Measurements from ENCODE around the gene CDX2.

CDX2 gene

DNA sequence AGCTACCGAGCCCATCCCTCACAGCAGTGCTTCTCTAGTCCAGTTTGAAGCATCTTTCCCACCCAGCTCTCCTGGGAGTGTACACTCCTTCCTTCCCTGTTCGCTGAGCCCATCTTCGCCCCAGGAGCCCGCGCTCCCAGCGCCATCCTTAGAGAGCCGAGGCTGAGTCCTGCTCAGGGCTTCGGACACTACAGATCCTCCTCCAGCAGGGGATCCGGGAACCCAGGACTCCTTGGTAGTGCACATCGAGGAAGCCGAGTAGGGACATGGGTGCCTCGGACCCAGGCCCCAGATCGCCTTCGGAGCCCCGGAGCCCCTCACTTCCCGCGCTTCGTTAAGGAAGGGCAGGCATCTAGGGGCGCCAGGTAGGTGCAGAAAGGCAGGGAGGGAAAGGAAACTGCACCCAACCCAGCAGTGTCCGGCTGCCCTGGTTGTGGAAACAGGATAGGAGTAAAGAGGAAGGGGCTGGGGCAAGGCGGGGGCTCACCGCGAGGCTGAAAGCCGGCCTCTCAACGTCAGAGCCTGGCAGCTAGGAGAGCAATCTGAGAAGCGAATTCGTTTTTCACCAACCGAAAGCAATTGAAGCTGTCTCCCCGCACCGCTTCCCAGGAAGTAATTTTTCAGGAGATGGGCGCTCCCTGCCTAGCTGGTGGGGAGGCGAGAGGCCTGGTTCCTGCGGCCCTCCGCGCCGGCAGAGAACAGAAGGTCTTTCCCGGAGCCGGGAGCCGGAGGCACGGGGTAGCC, 48.3 kb downstream of the CDX2 start:
- Histone ChIP-seq H3K9me3 (ENCODE audit: control insufficient read depth in 2 of 2, low read length in 2 of 2) (no peaks in the 10 kb centered on the region), H3K9ac (ENCODE audit: low read length in 2 of 2) (no peak overlapping the region), H3K27ac (ENCODE audit: low read length) (no peak overlapping the region), H3K4me3 (ENCODE audit: low read length in 2 of 2) (peak overlapping the region; percentile 54 to 68), H3K27me3 (ENCODE audit: control insufficient read depth in 1 of 2, insufficient read depth in 2 of 2, low read length in 2 of 2) (peaks cover 74 to 91% of the 10 kb centered on the region in 2 donors), H3K4me1 (ENCODE audit: control insufficient read depth, insufficient read depth, low read length) (peaks cover 42% of the 10 kb centered on the region), H3K36me3 (ENCODE audit: control insufficient read depth in 2 of 2, insufficient read depth in 2 of 2, low read length in 2 of 2) (no peaks in the 10 kb centered on the region)

GRCh38 chr13:27919934-27920676, 49.0 kb downstream of the CDX2 start, which contains the start of gene PDX1:
Gene PDX1 (plus strand): TSS chr13:27920000. CDS start chr13:27920139, 139 bp downstream.
- H3K27ac ChIP-seq (ENCODE audit: low read length): no peak within 1 kb of the TSS
- no peaks in the 10 kb centered on the region for H3K36me3 ChIP-seq (ENCODE audit: control insufficient read depth in 2 of 2, insufficient read depth in 2 of 2, low read length in 2 of 2)
- H3K4me1 ChIP-seq (ENCODE audit: control insufficient read depth, insufficient read depth, low read length): peaks cover 42% of the 10 kb centered on the region
- no peak within 1 kb of the TSS for H3K9ac ChIP-seq (ENCODE audit: low read length in 2 of 2)
- H3K4me3 ChIP-seq (ENCODE audit: low read length in 2 of 2): peak within 1 kb of the TSS; percentile 54 to 68
- H3K27me3 ChIP-seq (ENCODE audit: control insufficient read depth in 1 of 2, insufficient read depth in 2 of 2, low read length in 2 of 2): peaks cover 77 to 93% of the 10 kb centered on the region in 2 donors
- no peaks in the 10 kb centered on the region for H3K9me3 ChIP-seq (ENCODE audit: control insufficient read depth in 2 of 2, low read length in 2 of 2)

DNA sequence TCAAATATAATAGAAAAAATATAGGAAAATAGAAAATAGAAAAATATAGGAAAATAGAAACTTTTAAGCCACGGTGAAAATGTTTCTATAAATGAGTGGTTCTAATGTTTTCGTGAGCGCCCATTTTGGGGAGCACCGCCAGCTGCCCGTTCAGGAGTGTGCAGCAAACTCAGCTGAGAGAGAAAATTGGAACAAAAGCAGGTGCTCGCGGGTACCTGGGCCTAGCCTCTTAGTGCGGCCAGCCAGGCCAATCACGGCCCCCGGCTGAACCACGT, 49.5 kb downstream of the CDX2 start:
- Histone ChIP-seq H3K9ac (ENCODE audit: low read length in 2 of 2) (no peak overlapping the region), H3K27ac (ENCODE audit: low read length) (no peak overlapping the region), H3K27me3 (ENCODE audit: control insufficient read depth in 1 of 2, insufficient read depth in 2 of 2, low read length in 2 of 2) (peaks cover 77 to 93% of the 10 kb centered on the region in 2 donors), H3K4me1 (ENCODE audit: control insufficient read depth, insufficient read depth, low read length) (peaks cover 42% of the 10 kb centered on the region), H3K36me3 (ENCODE audit: control insufficient read depth in 2 of 2, insufficient read depth in 2 of 2, low read length in 2 of 2) (no peaks in the 10 kb centered on the region), H3K4me3 (ENCODE audit: low read length in 2 of 2) (peak overlapping the region in 1 of 2 donors; percentile 68), H3K9me3 (ENCODE audit: control insufficient read depth in 2 of 2, low read length in 2 of 2) (no peaks in the 10 kb centered on the region)

- Histone ChIP-seq H3K4me3 (ENCODE audit: low read length in 2 of 2) (no peak overlapping the region), H3K4me1 (ENCODE audit: control insufficient read depth, insufficient read depth, low read length) (peaks cover 39% of the 10 kb centered on the region), H3K9ac (ENCODE audit: low read length in 2 of 2) (no peak overlapping the region), H3K27ac (ENCODE audit: low read length) (no peak overlapping the region), H3K27me3 (ENCODE audit: control insufficient read depth in 1 of 2, insufficient read depth in 2 of 2, low read length in 2 of 2) (peaks cover 78 to 89% of the 10 kb centered on the region in 2 donors), H3K9me3 (ENCODE audit: control insufficient read depth in 2 of 2, low read length in 2 of 2) (no peaks in the 10 kb centered on the region), H3K36me3 (ENCODE audit: control insufficient read depth in 2 of 2, insufficient read depth in 2 of 2, low read length in 2 of 2) (no peaks in the 10 kb centered on the region)
Observed at GRCh38 chr13:27918918-27919658, 50.0 kb downstream of the CDX2 start.

DNA sequence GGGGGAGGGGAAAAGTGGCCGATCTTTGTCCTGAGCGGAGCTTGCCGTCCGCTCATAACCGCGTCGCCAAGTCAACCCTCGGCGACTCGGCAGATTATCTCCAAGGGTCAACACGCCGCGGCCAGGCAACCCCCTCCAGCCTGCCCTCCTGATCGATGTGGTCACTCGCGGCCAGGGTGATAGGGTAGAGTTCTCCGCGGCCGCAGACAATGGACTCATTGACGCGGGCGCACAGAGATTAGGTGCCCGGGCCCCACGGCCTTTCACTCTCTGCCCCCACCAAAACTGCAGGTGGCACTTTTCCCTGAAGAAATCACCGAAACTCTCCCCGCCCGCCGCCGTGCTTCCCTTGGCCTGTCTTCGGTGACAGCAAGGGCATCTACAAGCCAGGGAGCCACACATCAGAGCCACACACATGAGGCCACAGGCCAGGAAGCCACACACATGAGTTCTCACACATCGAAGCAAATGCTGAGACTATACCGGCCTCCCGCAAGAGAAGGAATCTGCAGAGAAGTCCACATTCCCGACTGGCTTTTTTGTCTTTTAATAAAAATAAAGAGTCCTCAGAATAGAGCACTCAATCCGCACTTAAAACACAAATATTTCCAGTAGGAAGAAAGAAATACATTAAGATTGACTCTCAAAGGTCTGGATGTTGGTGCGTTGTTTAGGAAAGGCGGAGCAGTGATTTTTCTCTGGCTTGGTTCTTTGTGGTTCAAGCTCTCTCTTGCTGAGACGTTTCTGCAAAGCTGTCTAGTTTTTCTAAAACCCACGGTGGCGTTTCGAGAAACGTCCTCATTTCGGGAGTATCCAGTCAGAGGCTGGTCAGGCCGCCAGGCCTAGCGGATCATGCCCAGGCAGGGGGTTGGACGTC, 50.8 kb downstream of the CDX2 start:
- Histone ChIP-seq H3K9me3 (ENCODE audit: control insufficient read depth in 2 of 2, low read length in 2 of 2) (no peaks in the 10 kb centered on the region), H3K4me1 (ENCODE audit: control insufficient read depth, insufficient read depth, low read length) (peaks cover 38% of the 10 kb centered on the region), H3K36me3 (ENCODE audit: control insufficient read depth in 2 of 2, insufficient read depth in 2 of 2, low read length in 2 of 2) (no peaks in the 10 kb centered on the region), H3K27ac (ENCODE audit: low read length) (no peak overlapping the region), H3K4me3 (ENCODE audit: low read length in 2 of 2) (no peak overlapping the region), H3K27me3 (ENCODE audit: control insufficient read depth in 1 of 2, insufficient read depth in 2 of 2, low read length in 2 of 2) (peaks cover 77 to 81% of the 10 kb centered on the region in 2 donors), H3K9ac (ENCODE audit: low read length in 2 of 2) (no peak overlapping the region)

GRCh38 chr13:27917121-27917947, 51.8 kb downstream of the CDX2 start:
- H3K36me3 ChIP-seq (ENCODE audit: control insufficient read depth in 2 of 2, insufficient read depth in 2 of 2, low read length in 2 of 2): no peaks in the 10 kb centered on the region
- H3K4me1 ChIP-seq (ENCODE audit: control insufficient read depth, insufficient read depth, low read length): peaks cover 38% of the 10 kb centered on the region
- no peak overlapping the region for H3K27ac ChIP-seq (ENCODE audit: low read length)
- peaks cover 68 to 71% of the 10 kb centered on the region in 2 donors for H3K27me3 ChIP-seq (ENCODE audit: control insufficient read depth in 1 of 2, insufficient read depth in 2 of 2, low read length in 2 of 2)
- H3K4me3 ChIP-seq (ENCODE audit: low read length in 2 of 2): no peak overlapping the region
- H3K9me3 ChIP-seq (ENCODE audit: control insufficient read depth in 2 of 2, low read length in 2 of 2): no peaks in the 10 kb centered on the region
- no peak overlapping the region for H3K9ac ChIP-seq (ENCODE audit: low read length in 2 of 2)

DNA sequence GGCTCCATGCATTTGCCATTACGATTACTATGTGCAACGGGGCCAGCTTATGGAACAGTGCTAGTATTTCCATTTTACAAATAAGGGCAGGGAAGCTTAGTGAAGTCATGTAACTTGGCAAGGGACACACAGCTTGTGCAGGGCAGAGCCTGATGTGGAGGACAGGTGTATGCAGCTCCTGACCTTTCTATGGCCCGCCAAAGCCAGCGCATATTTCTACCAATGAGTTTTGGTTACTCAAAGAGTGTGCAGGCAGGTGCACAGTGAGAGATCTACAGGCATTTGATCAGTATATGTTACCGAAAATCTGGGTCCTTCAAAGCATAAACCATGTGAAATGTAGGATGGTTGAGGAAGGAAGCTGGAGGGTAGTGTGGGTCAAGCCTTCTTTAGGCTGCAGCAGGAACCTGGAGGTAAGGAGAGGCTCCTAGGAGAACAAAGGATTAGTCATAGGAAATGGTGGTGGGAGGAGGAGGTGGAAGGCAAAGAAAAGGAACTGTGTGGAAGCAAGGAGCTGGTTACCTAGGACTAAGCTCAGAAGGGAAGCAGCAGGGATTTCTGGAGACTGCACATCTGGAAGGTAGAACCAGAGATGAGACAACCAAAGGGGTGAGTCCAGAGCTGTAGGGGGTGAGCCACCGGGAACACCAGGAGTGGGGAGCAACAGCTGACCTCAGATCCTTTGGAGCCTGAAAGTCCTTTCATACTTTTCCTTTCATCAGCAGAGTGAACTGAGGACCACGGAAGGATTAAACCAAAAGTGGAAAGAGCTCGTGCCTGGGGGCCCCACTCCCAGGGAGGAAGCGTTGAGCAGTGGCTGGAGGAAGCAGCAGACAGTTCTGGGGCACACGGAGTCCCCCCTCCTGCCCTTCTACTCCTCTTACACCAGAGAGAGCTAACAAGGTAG, 53.6 kb downstream of the CDX2 start:
- no peaks in the 10 kb centered on the region for H3K9me3 ChIP-seq (ENCODE audit: control insufficient read depth in 2 of 2, low read length in 2 of 2)
- no peak overlapping the region for H3K9ac ChIP-seq (ENCODE audit: low read length in 2 of 2)
- H3K4me1 ChIP-seq (ENCODE audit: control insufficient read depth, insufficient read depth, low read length): peaks cover 22% of the 10 kb centered on the region
- no peak overlapping the region for H3K4me3 ChIP-seq (ENCODE audit: low read length in 2 of 2)
- H3K36me3 ChIP-seq (ENCODE audit: control insufficient read depth in 2 of 2, insufficient read depth in 2 of 2, low read length in 2 of 2): no peaks in the 10 kb centered on the region
- H3K27me3 ChIP-seq (ENCODE audit: control insufficient read depth in 1 of 2, insufficient read depth in 2 of 2, low read length in 2 of 2): peaks cover 50 to 58% of the 10 kb centered on the region in 2 donors
- H3K27ac ChIP-seq (ENCODE audit: low read length): no peak overlapping the region

DNA sequence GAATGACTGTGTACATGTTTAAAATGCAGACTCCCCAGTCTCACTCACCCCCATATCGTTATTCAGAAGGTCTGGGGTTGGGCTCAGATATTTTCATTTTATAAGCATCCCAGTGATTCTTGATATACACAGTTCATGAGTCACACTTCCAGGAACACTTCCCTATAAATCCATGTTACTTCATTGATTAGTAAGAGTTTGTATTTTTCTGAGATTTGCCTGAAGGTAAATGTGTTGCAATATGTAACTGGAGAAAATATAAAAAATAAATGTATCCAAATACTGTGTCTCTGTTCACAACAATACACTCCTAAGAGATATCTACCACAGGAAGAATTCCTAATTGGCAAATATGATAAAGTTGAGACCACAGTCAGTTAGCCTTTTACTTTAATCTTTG, 56.0 kb downstream of the CDX2 start:
- no peaks in the 10 kb centered on the region for H3K36me3 ChIP-seq (ENCODE audit: control insufficient read depth in 2 of 2, insufficient read depth in 2 of 2, low read length in 2 of 2)
- H3K4me1 ChIP-seq (ENCODE audit: control insufficient read depth, insufficient read depth, low read length): peaks cover 11% of the 10 kb centered on the region
- H3K9ac ChIP-seq (ENCODE audit: low read length in 2 of 2): no peak overlapping the region
- H3K27ac ChIP-seq (ENCODE audit: low read length): no peak overlapping the region
- H3K4me3 ChIP-seq (ENCODE audit: low read length in 2 of 2): no peak overlapping the region
- peaks cover 42 to 45% of the 10 kb centered on the region in 2 donors for H3K27me3 ChIP-seq (ENCODE audit: control insufficient read depth in 1 of 2, insufficient read depth in 2 of 2, low read length in 2 of 2)
- H3K9me3 ChIP-seq (ENCODE audit: control insufficient read depth in 2 of 2, low read length in 2 of 2): no peaks in the 10 kb centered on the region

- H3K4me3 ChIP-seq (ENCODE audit: low read length in 2 of 2): no peak overlapping the region
- H3K27me3 ChIP-seq (ENCODE audit: control insufficient read depth in 1 of 2, insufficient read depth in 2 of 2, low read length in 2 of 2): peaks cover 29 to 38% of the 10 kb centered on the region in 2 donors
- H3K9me3 ChIP-seq (ENCODE audit: control insufficient read depth in 2 of 2, low read length in 2 of 2): no peaks in the 10 kb centered on the region
- no peak overlapping the region for H3K27ac ChIP-seq (ENCODE audit: low read length)
- H3K36me3 ChIP-seq (ENCODE audit: control insufficient read depth in 2 of 2, insufficient read depth in 2 of 2, low read length in 2 of 2): no peaks in the 10 kb centered on the region
- H3K9ac ChIP-seq (ENCODE audit: low read length in 2 of 2): no peak overlapping the region
- no peaks in the 10 kb centered on the region for H3K4me1 ChIP-seq (ENCODE audit: control insufficient read depth, insufficient read depth, low read length)
Observed at GRCh38 chr13:27911521-27911920, 57.6 kb downstream of the CDX2 start.
